Activated CD8-positive, alpha-beta memory T cell treated with anti-CD3 and anti-CD28 coated beads for 36 hours (primary cell): ENCODE measurements around the gene TPM3. TPM values are rescaled to one million over a fixed set of nuclear protein-coding genes. Genes with fewer than 3 reads are reported as not detected.
"Not testable (repeated sequence)": the region's sequence is repeated elsewhere in the genome, so short reads cannot be mapped to it uniquely, and the experiment has no call there.

Experiments used
- CTCF ChIA-PET: fragments of 350-600 bp; sonication (Branson Sonifier 250); formaldehyde crosslinking; loops from one replicate; lab custom pipeline; 2021; ENCODE audit warnings: antibody characterized with exemption; lab: Charles Lee
- POLR2A ChIA-PET: fragments of 350-600 bp; sonication (Branson Sonifier 250); formaldehyde crosslinking; loops from one replicate; lab custom pipeline; 2021; ENCODE audit warnings: antibody characterized with exemption; lab: Charles Lee
- total RNA-seq, 2 experiments: library from RNA; stranded (reverse); gene quantifications; one replicate each; pipeline ENCODE4 v1.2.3, GENCODE V29; 2021

TPM3 gene
- total RNA-seq, 2 experiments from 2014 or later: 796 to 807 TPM

- ChIA-PET POLR2A (no interaction called here), CTCF (no interaction called here)
Measured at GRCh38 chr1:154151311-154151710, 40.6 kb downstream of the TPM3 start.

DNA sequence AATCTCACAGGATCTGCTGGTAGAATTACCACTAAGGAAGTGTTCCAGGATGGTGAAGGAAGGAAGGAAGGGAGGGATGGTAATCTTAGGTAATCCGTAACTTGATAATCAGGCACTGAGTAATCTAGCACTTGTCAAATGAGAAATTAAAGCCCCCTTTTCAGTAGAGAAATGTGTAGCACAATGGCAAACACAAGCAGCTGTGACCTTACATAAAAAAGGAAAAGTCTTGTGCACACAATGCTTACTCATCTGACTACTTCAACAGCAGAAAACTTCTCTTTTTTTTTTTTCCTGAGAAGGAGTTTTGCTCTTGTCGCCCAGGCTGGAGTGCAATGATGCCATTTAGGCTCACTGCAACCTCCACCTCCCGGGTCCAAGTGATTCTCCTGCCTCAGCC is 43.1 kb downstream of the TPM3 start:
- CTCF ChIA-PET: interaction anchor here (0.7 kb wide), 1 partner anchor 225 kb away, joined by 3 read pairs; no protein-coding TSS in a partner anchor
- POLR2A ChIA-PET: interaction anchor here (1.2 kb wide), 1 partner anchor 9 kb away, joined by 3 read pairs; no protein-coding TSS in a partner anchor

DNA sequence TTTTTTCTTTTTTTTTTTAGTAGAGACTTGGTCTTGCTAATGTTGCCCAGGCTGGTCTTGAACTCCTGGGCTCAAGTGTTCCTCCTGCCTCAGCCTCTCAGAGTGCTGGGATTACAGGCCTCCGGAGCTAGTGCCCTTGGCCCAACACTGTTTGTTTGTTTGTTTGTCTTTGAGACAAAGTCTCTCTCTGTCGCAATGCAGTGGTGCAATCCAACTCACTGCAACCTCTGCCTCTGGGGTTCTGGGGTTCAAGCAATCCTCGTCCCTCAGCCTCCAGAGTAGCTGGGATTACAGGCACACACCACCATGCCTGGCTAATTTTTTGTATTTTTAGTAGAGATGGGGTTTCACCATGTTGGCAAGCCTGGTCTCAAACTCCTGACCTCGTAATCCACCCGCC is 44.4 kb downstream of the TPM3 start:
- POLR2A ChIA-PET, CTCF ChIA-PET: not testable (repeated sequence)

- ChIA-PET CTCF (interaction anchor here (1.1 to 1.5 kb wide), 2 partner anchors 10 to 31 kb away, joined by 3 read pairs; no protein-coding TSS in a partner anchor), POLR2A (no interaction called here)
Measured at GRCh38 chr1:154145986-154146385, 45.9 kb downstream of the TPM3 start.

DNA sequence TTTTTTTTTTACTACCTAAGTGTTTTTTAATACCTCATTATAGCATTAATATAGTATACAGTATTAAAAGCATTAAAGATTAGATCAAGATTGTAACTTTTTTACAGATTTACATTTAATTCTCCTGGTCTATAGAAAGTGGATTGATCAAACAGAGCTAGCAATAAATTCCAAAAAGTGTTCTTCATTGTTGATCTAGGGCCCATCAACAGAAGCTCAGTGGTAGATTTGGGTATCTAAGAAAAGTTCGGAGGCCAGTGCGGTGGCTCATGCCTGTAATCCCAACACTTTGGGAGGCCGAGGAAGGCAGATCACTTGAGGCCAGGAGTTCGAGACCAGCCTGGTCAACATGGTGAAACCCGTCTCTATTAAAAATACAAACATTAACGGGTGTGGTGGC is 49.5 kb downstream of the TPM3 start:
- ChIA-PET CTCF (interaction anchor here (0.6 to 0.7 kb wide), 3 partner anchors 10 to 518 kb away, joined by 3 to 4 read pairs (median 3); no protein-coding TSS in a partner anchor), POLR2A (no interaction called here)

DNA sequence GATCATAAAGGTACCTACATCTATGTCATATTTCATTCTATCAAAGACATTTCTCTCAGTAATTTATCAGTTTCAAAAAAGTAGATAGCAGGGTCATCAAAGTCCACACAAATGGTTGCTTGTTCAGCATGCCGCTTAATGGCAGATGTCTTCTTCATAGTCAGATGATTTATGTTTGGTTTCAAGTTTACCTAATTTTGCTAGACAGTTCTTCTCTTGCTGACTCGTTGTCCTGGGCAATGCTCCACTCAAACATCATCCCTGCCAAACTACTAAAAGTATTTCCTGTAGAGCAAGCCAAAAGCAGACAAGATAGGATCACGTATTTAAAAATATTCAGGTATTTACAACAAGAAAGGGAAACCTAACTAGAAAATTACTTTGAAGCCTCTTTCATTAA is 50.7 kb downstream of the TPM3 start:
- POLR2A ChIA-PET: no interaction called here
- CTCF ChIA-PET: no interaction called here

DNA sequence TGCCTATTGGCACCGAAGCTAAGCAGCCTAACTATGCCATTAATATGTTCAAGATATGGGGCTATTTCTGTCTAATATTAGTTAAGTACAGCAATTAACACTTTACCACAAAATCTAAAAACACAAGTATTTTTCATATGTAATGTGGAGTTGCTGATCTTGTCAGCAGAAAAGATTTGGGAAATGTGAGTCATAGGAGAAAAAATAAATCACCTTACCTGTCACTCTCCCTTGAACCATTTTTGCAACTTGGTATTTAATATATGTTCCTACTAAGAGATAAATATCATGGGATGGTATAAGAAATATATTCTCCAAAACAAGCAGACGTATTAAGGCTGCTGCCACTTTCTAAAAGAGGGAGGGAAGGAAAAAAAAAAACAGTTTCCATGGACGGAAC is 54.0 kb downstream of the TPM3 start:
- POLR2A ChIA-PET: interaction anchor here (0.6 kb wide), 1 partner anchor 144 kb away, joined by 6 read pairs; no protein-coding TSS in a partner anchor
- CTCF ChIA-PET: interaction anchor here (0.6 kb wide), 2 partner anchors 50 to 67 kb away, joined by 3 read pairs; no protein-coding TSS in a partner anchor

GRCh38 chr1:154133256-154133655 is 58.6 kb downstream of the TPM3 start:
- ChIA-PET CTCF (no interaction called here), POLR2A (no interaction called here)

- POLR2A ChIA-PET: no interaction called here
Measured at GRCh38 chr1:154129391-154129970, 62.4 kb downstream of the TPM3 start.

DNA sequence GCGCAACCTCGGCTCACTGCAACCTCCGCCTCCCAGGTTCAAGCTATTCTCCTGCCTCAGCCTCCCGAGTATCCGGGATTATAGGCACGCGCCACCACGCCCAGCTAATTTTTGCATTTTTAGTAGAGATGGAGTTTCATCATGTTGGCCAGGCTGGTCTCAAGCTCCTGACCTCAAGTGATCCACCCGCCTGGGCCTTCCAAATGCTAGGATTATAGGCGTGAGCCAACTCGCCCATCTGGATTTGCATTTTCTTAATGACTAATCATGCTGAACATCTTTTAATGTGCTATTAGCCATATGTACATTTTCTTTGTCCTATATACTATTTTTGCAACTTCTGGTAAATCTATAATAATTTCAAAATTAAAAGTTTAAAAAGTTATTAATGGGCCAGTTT is 68.7 kb downstream of the TPM3 start:
- CTCF ChIA-PET: interaction anchor here (0.6 kb wide), 1 partner anchor 58 kb away, joined by 3 read pairs; no protein-coding TSS in a partner anchor
- POLR2A ChIA-PET: not testable (repeated sequence)

More at GRCh38 chr1:154129391-154129970, 62.4 kb downstream of the TPM3 start:
- CTCF ChIA-PET: no interaction called here

GRCh38 chr1:154117642-154118041 is 74.3 kb downstream of the TPM3 start:
- ChIA-PET POLR2A (no interaction called here), CTCF (no interaction called here)

- ChIA-PET CTCF (no interaction called here), POLR2A (no interaction called here)
Measured at GRCh38 chr1:154115180-154115579, 76.7 kb downstream of the TPM3 start.

Other genes with a start within 250 kb of the TPM3 start
- gene DENND4B, start 245.4 kb downstream of the TPM3 start, total RNA-seq: 100 to 1,000 TPM; 106 to 108 TPM
- 10 to 100 TPM; 56.8 to 66.9 TPM for gene CRTC2, start 233.5 kb downstream of the TPM3 start, total RNA-seq
- 10 to 100 TPM; 82.4 to 84.8 TPM for gene SLC39A1, start 228.6 kb downstream of the TPM3 start, total RNA-seq
- gene CREB3L4, start 224.2 kb downstream of the TPM3 start, total RNA-seq: 1 to 10 TPM; 7.3 to 8.2 TPM
- gene JTB, start 214.4 kb downstream of the TPM3 start, total RNA-seq: 100 to 1,000 TPM; 238 to 239 TPM
- gene RAB13, start 205.8 kb downstream of the TPM3 start, total RNA-seq: 10 to 100 TPM; 15.5 to 16.6 TPM
- 1,000 to 10,000 TPM; 1,492 to 1,580 TPM for gene RPS27, start 201.3 kb downstream of the TPM3 start, total RNA-seq
- under 1 TPM in 1 of 2 experiments, not detected in 1; 0.04 TPM for gene NUP210L, start 37.0 kb downstream of the TPM3 start, total RNA-seq
- gene CFAP141, start 14.2 kb upstream of the TPM3 start, total RNA-seq: not detected
- gene UBAP2L, start 28.9 kb upstream of the TPM3 start, total RNA-seq: 100 to 1,000 TPM; 267 to 272 TPM
- 100 to 1,000 TPM; 173 to 176 TPM for gene HAX1, start 80.5 kb upstream of the TPM3 start, total RNA-seq
- not detected for gene AQP10, start 129.0 kb upstream of the TPM3 start, total RNA-seq
- 10 to 100 TPM; 73.1 to 74.9 TPM for gene ATP8B2, start 133.4 kb upstream of the TPM3 start, total RNA-seq
- gene IL6R, start 213.2 kb upstream of the TPM3 start, total RNA-seq: 1 to 10 TPM; 1.0 to 1.5 TPM